ENCODE results near the gene LGALS3BP.
"Not testable (repeated sequence)": the region's sequence is repeated elsewhere in the genome, so short reads cannot be mapped to it uniquely, and the experiment has no call there.

The LGALS3BP gene

DNA sequence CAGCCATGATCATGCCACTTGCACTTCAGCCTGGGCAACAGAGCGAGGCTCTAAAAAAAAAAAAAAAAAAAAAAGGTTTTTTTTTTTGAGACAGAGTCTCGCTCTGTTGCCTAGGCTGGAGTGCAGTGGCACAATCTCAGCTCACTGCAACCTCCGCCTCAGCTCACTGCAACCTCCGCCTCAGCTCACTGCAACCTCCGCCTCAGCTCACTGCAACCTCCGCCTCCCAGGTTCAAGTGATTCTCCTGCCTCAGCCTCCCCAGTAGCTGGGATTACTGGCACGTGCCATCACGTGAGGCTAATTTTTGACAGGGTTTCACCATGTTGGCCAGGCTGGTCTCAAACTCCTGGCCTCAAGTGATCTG, 16.8 kb downstream of the LGALS3BP start:
- not testable (repeated sequence) for DNase-seq (ENCODE audit: low read depth)

DNA sequence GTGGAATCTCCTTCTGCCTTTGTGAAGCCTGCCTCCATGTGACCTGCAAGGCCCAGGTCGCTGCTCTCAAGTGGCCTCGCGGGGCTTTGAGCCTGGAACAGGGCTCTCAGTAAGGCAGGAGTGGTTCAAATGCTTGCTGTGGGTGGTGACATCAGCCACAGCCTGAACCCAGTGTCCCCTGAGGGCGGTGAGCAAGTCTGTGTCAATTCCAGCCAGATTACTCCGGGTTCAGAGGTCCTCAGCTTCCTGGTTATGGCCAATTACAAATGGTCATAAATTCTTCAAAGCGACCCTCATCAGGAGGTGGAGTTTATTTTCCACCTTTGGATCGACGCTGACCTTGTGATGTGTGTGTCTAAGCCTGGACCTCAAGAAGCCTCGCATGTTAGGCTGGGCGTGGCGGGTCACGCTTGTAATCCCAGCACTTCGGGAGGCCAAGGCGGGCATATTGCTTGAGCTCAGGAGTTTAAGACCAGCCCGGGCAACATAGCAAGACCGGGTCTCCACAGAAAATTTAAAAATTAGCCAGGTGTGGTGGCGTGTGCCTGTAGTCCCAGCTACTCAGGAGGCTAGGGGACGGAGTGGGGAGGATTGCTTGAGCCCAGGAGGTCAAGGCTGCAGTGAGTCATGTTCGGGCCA, 17.3 kb downstream of the LGALS3BP start:
- DNase-seq (ENCODE audit: low read depth): no peak

DNA sequence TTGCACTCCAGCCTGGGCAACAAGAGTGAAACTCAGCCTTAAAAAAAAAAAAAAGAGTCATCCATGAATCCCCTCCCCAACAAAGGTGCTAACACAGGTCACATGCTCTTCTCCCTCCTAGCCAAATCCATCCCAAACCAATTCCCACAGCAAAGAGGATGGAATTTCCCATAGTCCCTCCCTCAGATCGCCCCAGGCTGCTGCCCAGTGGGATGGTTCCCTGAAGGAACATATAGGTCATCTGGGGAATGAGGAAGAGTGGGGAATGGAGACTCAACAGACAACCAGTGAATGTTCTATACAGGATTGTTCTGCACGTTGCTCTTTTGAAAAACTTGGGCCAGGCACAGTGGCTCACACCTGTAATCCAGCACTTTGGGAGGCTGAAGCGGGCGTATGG, 18.2 kb downstream of the LGALS3BP start:
- DNase-seq (ENCODE audit: low read depth): no peak

GRCh38 chr17:78960928-78961327, 18.8 kb downstream of the LGALS3BP start:
- no peak for DNase-seq (ENCODE audit: low read depth)

GRCh38 chr17:78959803-78960202, 19.9 kb downstream of the LGALS3BP start:
- DNase-seq (ENCODE audit: low read depth): no peak

DNA sequence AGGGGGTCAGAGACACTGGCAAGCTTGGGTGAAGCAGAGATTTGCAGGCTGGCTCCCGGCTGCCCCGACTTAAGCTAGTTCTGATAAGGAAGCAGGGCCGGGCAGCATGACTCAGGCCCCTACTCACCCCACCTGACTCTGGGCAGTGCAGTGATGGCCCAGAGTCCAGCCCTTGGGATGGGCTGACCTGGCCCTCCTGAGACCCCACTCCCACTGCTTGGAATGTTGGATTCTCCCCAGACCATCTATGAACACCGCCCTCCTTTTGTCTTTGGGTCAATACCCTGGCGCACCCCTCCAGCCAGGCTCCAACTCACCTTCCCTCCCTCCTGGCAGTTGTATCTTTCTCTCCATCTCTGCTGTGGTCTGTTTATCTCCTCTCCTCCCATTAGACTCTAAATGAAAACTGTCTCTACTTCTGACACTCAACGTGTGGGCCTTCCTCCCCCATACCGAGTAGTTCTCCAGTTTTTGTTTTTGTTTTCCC, 21.0 kb downstream of the LGALS3BP start:
- no peak for DNase-seq (ENCODE audit: low read depth)

DNA sequence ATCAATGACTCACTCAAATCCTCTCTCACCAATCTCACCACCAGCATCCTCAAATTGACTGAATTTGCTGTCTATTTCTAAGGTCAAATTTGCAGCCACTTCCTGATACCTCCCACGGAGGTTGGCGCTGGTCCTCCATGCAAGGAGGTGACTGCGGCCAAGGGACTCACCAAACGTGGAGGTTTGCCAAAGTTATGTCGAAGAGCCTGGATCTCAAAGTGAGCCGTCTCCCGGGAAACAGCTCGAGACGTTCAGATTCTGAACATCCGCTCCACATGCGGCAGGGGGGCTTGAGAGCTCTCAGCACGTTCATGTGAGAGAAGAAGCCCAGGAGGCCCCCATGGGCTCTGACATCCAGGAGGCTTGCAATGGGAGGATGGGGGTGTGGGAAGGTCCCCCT, 22.6 kb downstream of the LGALS3BP start:
- no peak for DNase-seq (ENCODE audit: low read depth)

DNA sequence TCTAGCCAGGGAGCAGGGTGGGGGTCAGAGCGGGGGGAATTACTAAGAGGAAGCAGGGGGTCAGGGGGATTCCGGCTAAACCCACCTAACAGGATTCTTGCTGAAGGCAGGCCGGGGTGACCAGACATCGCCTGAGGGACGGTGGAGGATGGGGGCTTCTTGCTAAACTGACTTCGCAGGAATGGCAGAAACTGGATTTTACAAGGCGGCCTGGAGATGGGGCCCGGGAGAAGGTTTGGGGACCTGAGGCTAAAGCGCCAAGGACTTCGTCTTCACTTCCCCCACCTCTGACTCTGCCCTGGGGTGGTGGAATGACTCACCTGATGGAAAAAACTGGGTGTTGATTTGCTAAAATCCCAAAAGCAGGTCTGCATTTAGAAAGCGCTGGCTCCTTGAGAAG, 23.5 kb downstream of the LGALS3BP start:
- no peak for DNase-seq (ENCODE audit: low read depth)

DNA sequence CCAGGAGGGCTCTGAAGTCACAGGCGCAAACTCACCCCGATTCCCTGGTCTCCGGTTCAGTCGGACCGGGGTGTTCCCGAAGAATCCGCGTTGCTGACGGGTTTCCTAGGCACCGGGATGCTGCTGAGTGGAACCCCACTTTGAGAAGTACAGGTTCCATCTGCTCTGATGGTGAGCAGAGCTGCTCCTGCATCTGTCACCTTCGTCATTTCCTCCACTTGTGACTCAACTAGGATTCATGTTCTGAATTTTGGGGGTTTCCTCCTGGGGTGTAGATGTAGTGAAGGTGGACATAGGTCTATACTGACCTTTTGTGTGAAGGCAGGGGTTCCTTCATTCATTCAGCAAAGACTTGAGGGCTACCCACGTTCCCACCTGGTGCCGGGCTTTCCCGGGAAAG, 25.0 kb downstream of the LGALS3BP start:
- DNase-seq (ENCODE audit: low read depth): no peak

DNA sequence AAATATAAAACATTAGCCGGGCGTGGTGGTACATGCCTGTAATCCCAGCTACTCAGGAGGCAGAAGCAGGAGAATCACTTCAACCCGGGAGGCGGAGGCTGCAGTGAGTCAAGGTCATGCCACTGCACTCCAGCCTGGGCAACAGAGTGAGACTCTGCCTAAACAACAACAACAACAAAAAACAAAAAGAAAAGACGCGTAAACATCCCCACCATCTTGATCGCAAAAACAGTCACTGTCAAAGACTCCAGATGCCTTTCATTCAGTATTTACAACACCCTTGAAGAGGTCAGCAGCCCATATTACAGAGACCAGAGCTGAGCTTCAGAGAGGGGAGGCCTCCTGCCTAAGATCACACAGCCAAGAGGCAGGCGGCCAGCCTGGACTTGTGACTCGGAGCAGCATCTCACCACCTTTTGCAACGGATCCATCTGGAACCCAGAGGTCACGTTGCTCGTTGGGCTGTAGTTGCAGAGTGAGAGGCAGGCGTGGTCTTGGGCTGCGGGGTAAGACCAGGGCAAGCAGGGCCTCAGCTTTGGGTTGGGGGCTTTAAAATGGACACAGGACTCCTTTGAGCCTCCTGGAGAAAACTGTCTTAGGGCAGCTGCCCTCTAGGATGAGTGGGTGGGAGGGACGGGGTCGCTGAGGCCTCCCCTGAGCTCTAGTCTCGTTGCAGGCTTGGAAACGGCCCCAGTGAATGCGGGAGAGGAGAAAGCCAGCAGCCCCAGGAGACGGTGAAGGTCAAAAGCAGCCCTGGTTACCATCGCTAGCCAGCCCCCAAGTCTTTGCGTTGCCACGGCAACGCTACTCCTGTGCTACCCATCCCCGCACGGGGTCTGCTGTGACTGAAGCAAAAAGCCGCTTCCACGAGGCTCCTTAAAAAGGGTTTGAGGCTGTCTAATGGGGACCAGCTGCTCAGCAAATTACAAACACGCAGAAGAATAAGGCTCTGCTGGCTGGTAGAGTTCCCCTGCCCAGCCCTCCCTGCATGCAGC, 26.1 kb downstream of the LGALS3BP start:
- no peak for DNase-seq (ENCODE audit: low read depth)

- DNase-seq (ENCODE audit: low read depth): no peak
These were observed 27.0 kb downstream of the LGALS3BP start for GRCh38 chr17:78952706-78953105.

GRCh38 chr17:78951967-78952551, 27.7 kb downstream of the LGALS3BP start:
- DNase-seq (ENCODE audit: low read depth): no peak

- no peak for DNase-seq (ENCODE audit: low read depth)
These were observed 28.9 kb downstream of the LGALS3BP start for GRCh38 chr17:78950870-78951269.

DNA sequence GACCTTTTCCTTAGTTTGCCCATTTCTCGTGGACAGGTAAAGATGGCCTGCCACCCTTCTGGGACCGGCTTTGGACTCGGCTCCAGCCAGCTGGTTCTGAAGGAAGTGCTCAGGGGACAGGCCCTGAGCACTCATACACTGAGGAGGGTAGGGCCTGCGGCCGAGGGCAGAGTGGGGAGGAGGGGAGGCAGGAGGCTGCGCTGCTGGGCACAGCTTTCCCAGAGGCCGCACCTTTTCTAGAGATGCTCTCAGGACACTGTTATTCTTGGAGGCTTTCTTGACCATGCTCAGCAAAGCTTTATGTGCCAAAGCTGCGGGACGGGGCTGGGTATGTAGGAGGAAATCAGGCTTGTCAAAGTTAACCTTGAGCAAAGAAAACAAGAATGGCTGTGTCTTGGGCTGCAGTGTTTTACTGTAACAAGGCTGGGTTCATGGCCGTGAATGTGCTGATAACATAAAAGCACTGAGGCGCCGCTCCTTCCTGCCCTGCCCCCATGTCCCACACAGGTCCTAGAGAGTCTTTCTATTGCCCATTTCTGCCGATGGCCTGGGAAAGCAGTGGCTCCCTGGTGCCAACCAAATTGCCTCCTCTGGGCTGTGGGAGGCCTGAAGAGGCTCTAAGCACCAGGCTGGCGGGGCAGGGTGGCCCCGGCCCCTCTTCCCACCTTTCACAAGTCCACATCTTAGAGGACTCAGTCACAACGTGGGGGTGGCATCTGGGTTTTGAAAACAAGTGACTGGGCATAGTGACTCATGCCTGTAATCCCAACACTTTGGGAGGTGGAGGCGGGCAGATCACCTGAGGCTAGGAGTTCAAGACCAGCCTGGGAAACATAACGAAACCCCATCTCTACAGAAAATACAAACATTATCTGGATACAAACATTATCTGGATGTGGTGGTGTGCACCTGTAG, 32.2 kb downstream of the LGALS3BP start:
- no peak for DNase-seq (ENCODE audit: low read depth)

- no peak for DNase-seq (ENCODE audit: low read depth)
These were observed 33.1 kb downstream of the LGALS3BP start for GRCh38 chr17:78946631-78947030.

DNA sequence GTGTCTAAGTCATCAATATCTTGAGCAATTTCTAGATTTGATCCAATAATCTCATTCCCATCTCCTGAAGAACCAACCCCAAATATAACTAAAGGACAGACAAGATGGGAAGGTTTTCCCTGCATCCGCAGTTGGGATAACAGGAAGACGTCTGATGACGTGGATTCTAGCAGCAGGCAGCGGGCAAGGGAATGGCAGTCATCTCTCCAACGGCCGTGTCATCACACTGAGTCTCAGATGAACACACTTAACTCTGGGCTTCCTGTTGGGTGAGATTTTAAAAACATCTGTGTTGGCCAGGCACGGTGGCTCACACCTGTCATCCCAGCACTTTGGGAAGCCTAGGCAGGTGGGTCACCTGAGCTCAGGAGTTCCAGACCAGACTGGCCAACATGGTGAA, 33.6 kb downstream of the LGALS3BP start:
- DNase-seq (ENCODE audit: low read depth): no peak

DNA sequence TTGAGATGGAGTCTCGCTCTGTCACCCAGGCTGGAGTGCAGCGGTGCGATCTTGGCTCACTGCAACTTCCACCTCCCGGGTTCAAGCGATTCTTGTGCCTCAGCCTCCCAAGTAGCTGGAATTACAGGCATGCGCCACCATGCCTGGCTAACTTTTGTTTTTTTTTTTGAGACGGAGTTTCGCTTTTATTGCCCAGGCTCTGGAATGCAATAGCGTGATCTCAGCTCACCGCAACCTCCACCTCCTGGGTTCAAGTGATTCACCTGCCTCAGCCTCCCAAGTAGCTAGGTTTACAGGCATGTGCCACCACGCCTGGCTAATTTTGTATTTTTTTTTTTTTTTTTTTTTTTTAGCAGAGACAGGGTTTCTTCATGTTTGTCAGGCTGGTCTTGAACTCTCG, 34.3 kb downstream of the LGALS3BP start:
- not testable (repeated sequence) for DNase-seq (ENCODE audit: low read depth)

DNA sequence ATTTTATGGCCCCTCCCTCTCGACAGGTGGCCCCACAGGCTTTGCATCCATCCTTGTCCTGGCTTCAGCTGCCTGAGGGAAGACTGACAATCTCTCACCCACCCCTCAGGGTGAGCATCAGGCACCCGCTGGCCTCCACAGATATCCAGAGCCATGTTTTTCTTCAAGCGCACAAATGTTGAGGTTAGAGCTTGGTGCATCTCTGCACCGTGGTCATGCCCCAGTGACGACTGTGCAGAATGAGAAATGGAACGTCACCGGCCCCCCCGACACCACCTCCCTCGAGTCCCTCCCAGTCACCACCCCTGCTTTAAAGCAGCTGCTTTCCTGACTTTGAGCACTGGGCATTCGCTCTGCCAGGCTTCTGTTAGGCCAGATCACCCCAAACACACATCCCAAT, 34.8 kb downstream of the LGALS3BP start:
- DNase-seq (ENCODE audit: low read depth): no peak

DNA sequence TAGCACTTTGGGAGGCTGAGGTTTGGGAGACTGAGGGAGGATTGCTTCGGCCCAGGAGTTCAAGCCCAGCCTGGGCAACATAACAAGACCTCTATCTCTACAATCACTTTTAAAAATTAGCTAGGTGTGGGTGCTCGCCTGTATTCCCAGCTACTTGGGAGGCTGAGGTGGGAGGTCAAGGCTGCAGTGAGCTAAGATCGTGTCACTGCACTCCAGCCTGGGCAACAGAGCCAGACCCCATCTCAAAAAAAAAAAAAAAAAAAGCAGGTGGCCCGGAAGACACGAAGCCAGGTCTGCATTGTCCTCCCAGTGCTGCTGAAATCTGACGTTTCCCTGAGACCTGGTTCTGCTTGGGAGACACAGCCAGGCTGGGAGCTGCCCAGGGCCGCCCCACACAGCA, 35.7 kb downstream of the LGALS3BP start:
- no peak for DNase-seq (ENCODE audit: low read depth)

DNA sequence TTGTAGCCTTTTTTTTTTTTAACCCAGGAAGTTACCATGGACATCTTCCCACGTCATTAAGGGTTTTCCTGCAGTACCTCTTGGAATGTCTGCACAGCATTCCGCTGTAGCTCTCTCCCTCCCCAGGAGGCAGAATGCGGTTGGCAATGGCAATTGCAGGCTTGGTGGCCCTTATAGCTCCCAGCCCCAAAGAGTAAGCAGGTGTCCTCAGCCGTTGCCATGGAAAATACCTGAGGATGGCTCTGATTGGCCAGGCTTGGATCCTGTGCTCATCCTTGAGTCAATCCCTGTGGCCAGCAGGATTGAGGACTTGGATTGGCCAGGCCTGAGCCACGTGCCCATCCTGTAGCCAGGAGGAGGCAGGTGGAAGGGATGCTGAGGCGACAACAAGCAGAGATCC, 39.0 kb downstream of the LGALS3BP start:
- DNase-seq (ENCODE audit: low read depth): no peak

GRCh38 chr17:78940258-78940657, 39.5 kb downstream of the LGALS3BP start:
- DNase-seq (ENCODE audit: low read depth): no peak

DNA sequence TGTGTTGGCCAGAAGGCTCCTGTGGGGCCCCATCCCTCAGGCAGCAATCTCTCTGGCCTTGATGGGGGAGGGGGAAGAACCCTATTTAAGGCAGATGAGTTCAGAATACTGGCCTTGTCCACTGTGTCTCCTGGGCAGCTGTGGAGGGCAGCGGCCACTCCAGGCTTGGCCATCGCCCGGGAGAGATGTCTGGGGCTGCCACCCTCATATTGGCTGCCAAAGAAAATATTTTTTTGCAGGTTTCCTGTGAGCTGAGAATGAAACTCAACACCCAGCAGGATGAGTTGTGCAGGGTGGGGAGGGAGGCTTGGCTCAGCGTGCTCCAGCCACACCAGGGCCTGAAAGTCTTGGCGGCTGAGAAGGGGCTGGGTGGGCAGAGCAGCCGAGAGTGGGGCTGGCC, 40.1 kb downstream of the LGALS3BP start:
- no peak for DNase-seq (ENCODE audit: low read depth)

All from stimulated activated CD4-positive, alpha-beta T cell treated with anti-CD3 and anti-CD28 coated beads, Interleukin-2, amount 100 ng/mL, for 4 hours (primary cell).